Activated CD8-positive, alpha-beta memory T cell treated with anti-CD3 and anti-CD28 coated beads, Interleukin-2, amount 50 U/mL, for 24 hours (primary cell): Measurements from ENCODE around the gene UBE2E3.
"Not testable (repeated sequence)": the region's sequence is repeated elsewhere in the genome, so short reads cannot be mapped to it uniquely, and the experiment has no call there.

Source experiments
- DNase-seq: peaks from one replicate; pipeline ENCODE4 v3.0.0-alpha.2; 2020; ENCODE audit errors: extremely low read depth

UBE2E3 gene

GRCh38 chr2:181073896-181074295 is 93.5 kb downstream of the UBE2E3 start:
- no peak for DNase-seq

DNA sequence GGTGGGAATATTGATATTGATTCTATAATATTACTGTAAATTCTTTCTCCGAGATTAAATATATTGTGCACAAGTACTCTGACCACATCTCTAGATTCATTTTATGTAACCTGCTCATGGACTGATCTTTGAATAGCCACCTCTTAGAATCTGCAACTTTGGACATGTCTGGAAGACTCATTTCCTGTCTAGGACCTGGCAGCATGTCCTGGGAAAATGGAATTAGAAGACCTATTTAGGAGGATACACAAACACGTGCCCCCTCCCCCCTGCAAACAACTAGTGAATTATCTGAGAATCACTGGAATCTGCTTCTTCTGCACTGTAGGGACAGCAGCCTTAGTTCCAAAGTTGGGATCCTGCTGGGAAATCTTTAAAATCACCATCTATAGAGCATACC is 94.1 kb downstream of the UBE2E3 start:
- no peak for DNase-seq

DNA sequence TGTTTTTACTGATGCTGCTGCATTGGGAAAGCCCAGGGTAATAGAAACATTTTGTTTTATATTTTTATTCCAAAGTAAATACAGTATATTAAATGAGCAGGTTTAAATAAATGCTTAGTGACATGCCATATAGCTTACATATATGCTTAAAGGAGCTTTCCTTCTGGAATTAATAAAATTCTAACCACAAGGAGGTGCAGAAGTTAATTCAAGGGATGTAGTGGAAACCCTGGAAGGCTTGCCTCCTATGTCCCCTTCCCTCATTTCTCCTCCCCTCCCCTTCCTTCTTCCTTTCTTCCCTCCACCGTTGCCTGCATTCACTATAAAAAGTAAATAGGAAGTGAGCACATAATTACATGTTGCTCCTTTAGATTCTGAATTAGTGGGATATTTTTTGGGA is 96.3 kb downstream of the UBE2E3 start:
- no peak for DNase-seq

DNA sequence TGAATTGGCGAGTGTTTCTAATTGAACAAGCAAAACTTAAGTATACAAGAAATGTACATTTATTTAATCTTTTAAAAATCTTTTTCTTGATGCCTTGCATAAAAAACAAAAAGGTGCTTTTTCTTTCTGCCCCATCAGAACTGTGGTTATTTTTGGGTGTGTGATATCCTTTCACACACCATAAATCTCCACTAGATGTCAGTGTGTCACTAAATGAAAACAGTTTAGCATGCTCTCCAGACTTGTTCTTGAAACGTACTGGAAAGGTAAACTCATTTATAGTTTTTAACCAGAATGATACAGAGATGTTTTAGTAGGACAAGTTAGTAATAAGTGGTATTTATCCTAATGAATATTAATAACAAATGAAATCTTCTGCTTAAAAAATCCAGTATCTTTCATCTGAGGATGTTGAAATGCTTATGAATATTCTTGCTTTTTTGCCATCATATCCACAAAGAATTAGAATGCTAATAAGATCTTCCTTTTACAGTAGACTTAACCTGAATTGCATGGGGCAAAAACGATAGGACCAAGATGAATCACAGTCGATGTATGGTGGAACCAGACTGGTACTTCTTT is 96.8 kb downstream of the UBE2E3 start:
- DNase-seq = no peak

- no peak for DNase-seq
Observed at GRCh38 chr2:181083140-181083539, 102.7 kb downstream of the UBE2E3 start.

DNA sequence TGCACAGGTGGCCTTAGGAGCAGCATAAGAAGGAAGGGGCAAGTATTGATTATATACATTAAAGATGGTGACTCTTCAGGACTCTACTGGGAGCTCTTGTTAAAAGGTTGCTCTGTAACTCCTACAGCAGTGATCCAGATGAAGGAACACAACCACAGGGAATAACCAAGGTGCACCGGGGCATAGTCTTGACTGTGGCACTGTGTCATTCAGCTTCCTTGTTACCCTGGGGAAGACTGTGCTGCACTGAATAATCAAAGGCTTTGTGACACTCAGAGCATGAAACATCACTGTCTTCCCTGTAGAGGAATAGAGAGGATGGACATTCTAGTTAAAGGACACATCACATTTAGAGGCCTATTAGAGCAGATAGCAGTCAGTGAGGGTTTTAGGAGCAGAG is 105.3 kb downstream of the UBE2E3 start:
- DNase-seq = no peak

DNA sequence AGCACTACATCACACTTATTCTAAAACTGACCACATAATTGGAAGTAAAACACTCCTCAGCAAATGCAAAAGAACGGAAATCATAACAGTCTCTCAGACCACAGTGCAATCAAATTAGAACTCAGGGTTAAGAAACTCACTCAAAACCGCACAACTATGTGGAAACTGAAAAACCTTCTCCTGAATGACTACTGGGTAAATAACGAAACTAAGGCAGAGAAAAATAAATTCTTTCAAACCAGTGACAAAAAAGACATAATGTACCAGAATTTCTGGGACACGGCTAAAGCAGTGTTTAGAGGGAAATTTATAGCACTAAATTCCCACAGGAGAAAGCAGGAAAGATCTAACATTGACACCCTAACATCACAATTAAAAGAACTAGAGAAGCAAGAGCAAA is 111.5 kb downstream of the UBE2E3 start:
- not testable (repeated sequence) for DNase-seq

DNA sequence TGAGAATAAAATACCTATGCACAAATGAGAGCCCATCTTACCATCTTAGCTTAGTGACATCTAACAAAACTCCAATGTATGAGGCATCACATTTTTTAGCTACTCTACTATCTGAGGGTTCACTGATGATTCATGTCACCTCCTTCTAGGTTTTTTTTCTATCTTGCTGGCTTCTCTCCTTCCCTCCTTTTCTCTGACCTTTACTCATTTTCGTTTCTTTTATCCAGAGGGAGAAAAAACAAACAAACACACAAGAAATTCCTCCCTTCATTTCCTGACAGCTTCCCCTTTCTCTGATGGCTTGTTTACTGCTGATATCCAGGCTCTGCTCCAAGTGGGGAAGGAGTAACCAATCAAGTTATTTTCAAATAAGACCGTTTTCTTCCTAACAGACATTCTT is 115.1 kb downstream of the UBE2E3 start:
- DNase-seq = no peak

- no peak for DNase-seq
Observed at GRCh38 chr2:181103659-181104058, 123.3 kb downstream of the UBE2E3 start.

GRCh38 chr2:181104512-181105115 is 124.2 kb downstream of the UBE2E3 start:
- DNase-seq = no peak

- DNase-seq = no peak
Observed at GRCh38 chr2:181105562-181105961, 125.2 kb downstream of the UBE2E3 start.

GRCh38 chr2:181106229-181106628 is 125.8 kb downstream of the UBE2E3 start:
- DNase-seq = no peak

GRCh38 chr2:181106789-181107627 is 126.6 kb downstream of the UBE2E3 start:
- DNase-seq = no peak

- no peak for DNase-seq
Observed at GRCh38 chr2:181107628-181107945, 127.2 kb downstream of the UBE2E3 start.

GRCh38 chr2:181111059-181111458 is 130.7 kb downstream of the UBE2E3 start:
- DNase-seq = no peak

DNA sequence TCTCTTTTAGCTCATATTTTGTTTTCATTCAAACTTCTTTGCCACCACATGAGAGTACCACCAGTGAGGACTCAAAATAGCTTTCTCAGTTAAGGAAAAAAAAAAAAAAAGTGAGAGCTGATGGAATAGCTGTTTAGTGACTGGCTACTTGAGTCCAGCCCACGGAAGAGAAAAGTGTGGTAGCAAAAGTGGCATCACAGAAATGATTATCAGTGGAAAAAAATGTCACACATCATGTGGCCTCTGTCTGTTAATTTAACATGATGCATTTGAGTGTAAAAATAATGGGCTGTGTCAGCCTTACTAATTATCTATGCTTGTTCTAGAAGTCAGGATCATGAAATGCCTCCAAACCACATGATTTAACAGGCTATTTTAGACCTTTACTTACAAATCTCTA is 132.5 kb downstream of the UBE2E3 start:
- no peak for DNase-seq
